PC-9 (cell line): Measurements from ENCODE around the gene IRF4.

Experiments
- CTCF ChIP-seq: fragments of 200-600 bp; sonication (generic); conservative IDR thresholded peaks from 2 replicates; pipeline ENCODE4 v1.6.1; 2017; ENCODE audit warnings: mixed run types, antibody characterized with exemption, mild to moderate bottlenecking, moderate library complexity
- EZH2 ChIP-seq: fragments of 200-600 bp; sonication (generic); IDR thresholded peaks from 2 replicates; pipeline ENCODE4 v1.8.0; 2017; ENCODE audit warnings: antibody characterized with exemption, low read depth

DNA sequence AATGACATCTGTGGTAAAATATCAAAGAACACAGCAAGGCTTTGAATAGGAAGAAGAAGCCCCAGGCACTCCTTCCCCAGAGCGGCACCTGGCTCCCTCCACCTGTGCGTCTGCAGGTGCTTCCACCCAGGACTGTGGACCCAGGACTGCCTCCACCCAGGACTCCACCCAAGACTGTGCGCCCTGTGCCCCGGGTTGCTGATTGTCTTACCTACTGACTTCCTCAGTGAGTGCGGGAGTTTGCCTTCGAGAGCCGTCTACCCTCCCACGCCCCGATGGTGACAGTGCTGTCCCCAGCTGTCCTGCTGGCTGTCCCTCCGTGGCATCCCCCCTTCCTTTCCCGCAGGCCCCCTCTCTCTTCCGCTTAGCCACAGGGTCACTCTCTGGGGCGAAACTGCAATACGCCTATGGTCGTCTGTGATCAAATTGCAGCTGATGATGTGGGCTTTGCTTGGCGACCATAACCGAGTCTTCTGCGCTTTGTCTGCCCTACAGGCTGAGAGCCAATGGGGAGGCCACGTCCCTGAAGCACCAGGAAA lies 52.1 kb downstream of the IRF4 start:
- no peak for TF ChIP-seq CTCF
- TF ChIP-seq EZH2, result no peak
